ENCODE data around the gene HMOX1.
"Not testable (repeated sequence)": the region's sequence is repeated elsewhere in the genome, so short reads cannot be mapped to it uniquely, and the experiment has no call there.

Gene HMOX1

GRCh38 chr22:35376728-35377472, 4.0 kb upstream of the HMOX1 start:
- peak; percentile 99 for DNase-seq
- in situ Hi-C loops (cut with MboI; ENCODE audit: low pct_unique_long_range_greater_than_20kb, low sequenced_read_pairs): no loop called here

GRCh38 chr22:35377735-35378134, 3.2 kb upstream of the HMOX1 start:
- in situ Hi-C loops (cut with MboI; ENCODE audit: low pct_unique_long_range_greater_than_20kb, low sequenced_read_pairs): no loop called here
- DNase-seq: no peak

GRCh38 chr22:35378621-35379020, 2.3 kb upstream of the HMOX1 start:
- DNase-seq: no peak
- in situ Hi-C loops (cut with MboI; ENCODE audit: low pct_unique_long_range_greater_than_20kb, low sequenced_read_pairs): no loop called here

GRCh38 chr22:35379146-35379993, 1.5 kb upstream of the HMOX1 start:
- no peak for DNase-seq
- in situ Hi-C loops (cut with MboI; ENCODE audit: low pct_unique_long_range_greater_than_20kb, low sequenced_read_pairs): no loop called here

- in situ Hi-C loops (cut with MboI; ENCODE audit: low pct_unique_long_range_greater_than_20kb, low sequenced_read_pairs): no loop called here
- no peak for DNase-seq
Measured at GRCh38 chr22:35380013-35380412, 883 bp upstream of the HMOX1 start.

GRCh38 chr22:35381424-35382009, 621 bp downstream of the HMOX1 start:
- in situ Hi-C loops (cut with MboI; ENCODE audit: low pct_unique_long_range_greater_than_20kb, low sequenced_read_pairs): no loop called here
- DNase-seq: no peak

GRCh38 chr22:35383679-35384071, 2.8 kb downstream of the HMOX1 start:
- DNase-seq: no peak
- in situ Hi-C loops (cut with MboI; ENCODE audit: low pct_unique_long_range_greater_than_20kb, low sequenced_read_pairs): no loop called here

GRCh38 chr22:35384527-35384926, 3.6 kb downstream of the HMOX1 start:
- no peak for DNase-seq
- in situ Hi-C loops (cut with MboI; ENCODE audit: low pct_unique_long_range_greater_than_20kb, low sequenced_read_pairs): no loop called here

- no peak for DNase-seq
- in situ Hi-C loops (cut with MboI; ENCODE audit: low pct_unique_long_range_greater_than_20kb, low sequenced_read_pairs): no loop called here
Measured at GRCh38 chr22:35384975-35385588, 4.2 kb downstream of the HMOX1 start.

GRCh38 chr22:35386670-35387288, 5.9 kb downstream of the HMOX1 start:
- no peak for DNase-seq
- in situ Hi-C loops (cut with MboI; ENCODE audit: low pct_unique_long_range_greater_than_20kb, low sequenced_read_pairs): no loop called here

- in situ Hi-C loops (cut with MboI; ENCODE audit: low pct_unique_long_range_greater_than_20kb, low sequenced_read_pairs): no loop called here
- DNase-seq: no peak
Measured at GRCh38 chr22:35390933-35391332, 10.0 kb downstream of the HMOX1 start.

GRCh38 chr22:35392357-35392756, 11.5 kb downstream of the HMOX1 start:
- DNase-seq: no peak
- in situ Hi-C loops (cut with MboI; ENCODE audit: low pct_unique_long_range_greater_than_20kb, low sequenced_read_pairs): no loop called here

- DNase-seq: no peak
- in situ Hi-C loops (cut with MboI; ENCODE audit: low pct_unique_long_range_greater_than_20kb, low sequenced_read_pairs): no loop called here
Measured at GRCh38 chr22:35393116-35394010, 12.5 kb downstream of the HMOX1 start.

GRCh38 chr22:35394011-35394312, 13.1 kb downstream of the HMOX1 start:
- no peak for DNase-seq
- in situ Hi-C loops (cut with MboI; ENCODE audit: low pct_unique_long_range_greater_than_20kb, low sequenced_read_pairs): no loop called here

- in situ Hi-C loops (cut with MboI; ENCODE audit: low pct_unique_long_range_greater_than_20kb, low sequenced_read_pairs): no loop called here
Measured at GRCh38 chr22:35394810-35395563, 14.1 kb downstream of the HMOX1 start.

GRCh38 chr22:35396622-35397021, 15.7 kb downstream of the HMOX1 start:
- in situ Hi-C loops (cut with MboI; ENCODE audit: low pct_unique_long_range_greater_than_20kb, low sequenced_read_pairs): not testable (repeated sequence)
- DNase-seq: peak; percentile 73

More at GRCh38 chr22:35394810-35395563, 14.1 kb downstream of the HMOX1 start:
- no peak for DNase-seq

- DNase-seq: no peak
- in situ Hi-C loops (cut with MboI; ENCODE audit: low pct_unique_long_range_greater_than_20kb, low sequenced_read_pairs): no loop called here
Measured at GRCh38 chr22:35397095-35397904, 16.4 kb downstream of the HMOX1 start.
